AG04449 (cell line): ENCODE measurements around the gene ADAMTS15.

Experiments
- CTCF ChIA-PET: fragments of 350-600 bp; formaldehyde crosslinking; extraction: SDS; loops from one replicate; lab custom pipeline; 2021; ENCODE audit warnings: antibody characterized with exemption; lab: Yijun Ruan, JAX
- POLR2A ChIA-PET: fragments of 400-600, 350-600 bp; formaldehyde crosslinking; extraction: SDS; loops from one replicate; lab custom pipeline; 2020; ENCODE audit warnings: antibody characterized with exemption, inconsistent platforms; lab: Yijun Ruan, JAX
- DNase-seq: peaks from one replicate; pipeline ENCODE4 v3.0.0-alpha.2; 2010; ENCODE audit warnings: low read depth, low spot score
- H3K4me3 ChIP-seq: 2 replicates; pipeline ENCODE4 v1.5.1; 2011; ENCODE audit warnings: low read depth, mild to moderate bottlenecking, control low read depth, low read length
- CTCF ChIP-seq: IDR thresholded peaks from one replicate; pipeline ENCODE4 v1.5.1; 2011; ENCODE audit warnings: mild to moderate bottlenecking, moderate library complexity, low read length, control low read depth, inconsistent platforms; ENCODE audit not compliant: insufficient read depth; ENCODE audit errors: missing control alignments

ADAMTS15 gene

GRCh38 chr11:130498181-130498580 lies 49.7 kb downstream of the ADAMTS15 start:
- H3K4me3 ChIP-seq = no peak overlapping the region
- ChIA-PET CTCF (interaction anchor here (0.8 kb wide), 1 partner anchor 13 kb away, joined by 3 read pairs; no protein-coding TSS in a partner anchor), POLR2A (no interaction called here)
- no peak for DNase-seq
- TF ChIP-seq CTCF = no peak

- no peak for TF ChIP-seq CTCF
- ChIA-PET POLR2A (interaction anchor here (1.1 kb wide), 1 partner anchor 23 kb away, joined by 4 read pairs; no protein-coding TSS in a partner anchor), CTCF (interaction anchor here (1.2 kb wide), 1 partner anchor 363 kb away, joined by 3 read pairs; no protein-coding TSS in a partner anchor)
- H3K4me3 ChIP-seq = no peak overlapping the region
- DNase-seq = no peak
Observed at GRCh38 chr11:130499828-130500227, 51.4 kb downstream of the ADAMTS15 start.

DNA sequence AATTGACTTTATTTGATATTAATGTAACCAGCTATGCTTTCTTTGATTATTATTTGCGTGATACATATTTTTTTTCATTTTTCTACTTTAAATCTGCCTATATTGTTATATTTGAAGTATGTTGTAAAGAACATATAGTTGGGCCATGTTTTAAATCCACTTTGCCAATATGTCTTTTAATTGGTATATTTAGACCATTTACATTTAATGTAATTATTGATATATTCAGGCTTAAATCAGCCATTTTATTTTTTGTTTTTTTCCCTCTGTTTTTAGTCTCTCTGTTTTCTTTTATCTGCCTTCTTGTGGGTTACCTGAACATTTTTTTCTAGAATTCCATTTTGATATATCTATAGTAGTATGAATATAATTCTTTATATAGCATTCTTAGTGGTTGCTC lies 55.9 kb downstream of the ADAMTS15 start:
- ChIA-PET CTCF (no interaction called here), POLR2A (no interaction called here)
- DNase-seq = no peak
- no peak overlapping the region for H3K4me3 ChIP-seq
- TF ChIP-seq CTCF = no peak

DNA sequence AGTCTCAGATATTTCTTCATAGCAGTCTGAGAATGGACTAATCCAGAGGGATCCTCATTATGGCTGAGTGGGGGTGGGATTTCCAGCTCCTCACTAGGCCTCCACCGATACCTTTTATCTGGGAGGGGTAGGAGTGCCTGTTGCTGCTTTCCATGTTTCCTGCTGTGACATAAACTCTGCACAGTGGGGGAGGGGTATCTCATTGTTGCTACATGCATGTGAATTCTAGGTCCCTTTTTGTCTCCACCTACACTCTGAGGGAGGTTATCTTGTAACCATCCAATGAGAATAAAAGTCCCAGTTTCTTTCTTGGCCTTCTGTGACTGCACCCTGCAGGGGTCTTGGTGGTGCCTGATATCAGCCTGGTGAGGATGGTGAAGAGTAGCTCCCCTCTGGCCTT lies 60.5 kb downstream of the ADAMTS15 start:
- TF ChIP-seq CTCF = no peak
- ChIA-PET CTCF (no interaction called here), POLR2A (no interaction called here)
- no peak for DNase-seq
- no peak overlapping the region for H3K4me3 ChIP-seq

GRCh38 chr11:130509942-130510341 lies 61.5 kb downstream of the ADAMTS15 start:
- CTCF ChIA-PET = interaction anchor here (1.2 to 2.9 kb wide), 4 partner anchors 9 to 352 kb away, joined by 3 to 11 read pairs (median 3); no protein-coding TSS in a partner anchor
- no peak overlapping the region for H3K4me3 ChIP-seq
- DNase-seq = no peak
- TF ChIP-seq CTCF = no peak
- POLR2A ChIA-PET = no interaction called here

DNA sequence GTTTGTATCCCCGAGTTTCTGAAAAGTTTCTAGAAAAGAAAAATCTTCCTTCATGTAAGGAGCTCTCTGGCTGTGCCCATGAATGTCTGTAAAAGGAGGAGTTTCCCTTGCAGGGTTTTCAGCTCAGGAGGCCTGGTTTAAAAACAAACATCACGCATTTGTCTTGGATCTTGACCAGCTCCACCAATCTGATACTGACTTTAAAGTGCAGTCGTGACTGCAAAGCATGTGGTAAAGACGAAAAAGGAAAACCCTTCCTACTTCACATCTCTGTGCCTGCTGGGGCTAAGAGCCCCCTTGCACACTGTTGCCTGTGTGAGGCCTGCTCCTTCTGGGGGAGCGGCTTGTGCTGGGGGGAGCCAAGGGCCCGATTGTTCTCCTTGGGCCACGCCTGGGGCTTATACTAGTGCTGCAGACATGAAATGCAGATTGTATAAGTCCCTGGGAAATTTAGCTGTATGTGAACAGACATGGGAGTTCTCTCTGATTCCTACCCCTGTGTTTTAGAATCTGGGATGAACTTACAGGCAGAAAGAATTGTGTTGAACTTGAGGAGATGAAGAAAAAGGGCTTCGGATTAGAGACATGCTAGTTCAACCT lies 62.1 kb downstream of the ADAMTS15 start:
- POLR2A ChIA-PET = no interaction called here
- TF ChIP-seq CTCF = no peak
- CTCF ChIA-PET = interaction anchor here (0.8 to 2.9 kb wide), 7 partner anchors 9 to 386 kb away, joined by 3 to 11 read pairs (median 3); no protein-coding TSS in a partner anchor
- peak; percentile 37 for DNase-seq
- no peak overlapping the region for H3K4me3 ChIP-seq
